ENCODE results near the gene VAV1. TPM values are rescaled to one million over a fixed set of nuclear protein-coding genes. Genes with fewer than 3 reads are reported as not detected.

The VAV1 gene
- total and polyA plus RNA-seq, 2 of the 13 experiments (the other 11 are each of a cell fraction or from before 2014, with no cell fraction given), result not detected

- TF ChIP-seq, protein P1, sequence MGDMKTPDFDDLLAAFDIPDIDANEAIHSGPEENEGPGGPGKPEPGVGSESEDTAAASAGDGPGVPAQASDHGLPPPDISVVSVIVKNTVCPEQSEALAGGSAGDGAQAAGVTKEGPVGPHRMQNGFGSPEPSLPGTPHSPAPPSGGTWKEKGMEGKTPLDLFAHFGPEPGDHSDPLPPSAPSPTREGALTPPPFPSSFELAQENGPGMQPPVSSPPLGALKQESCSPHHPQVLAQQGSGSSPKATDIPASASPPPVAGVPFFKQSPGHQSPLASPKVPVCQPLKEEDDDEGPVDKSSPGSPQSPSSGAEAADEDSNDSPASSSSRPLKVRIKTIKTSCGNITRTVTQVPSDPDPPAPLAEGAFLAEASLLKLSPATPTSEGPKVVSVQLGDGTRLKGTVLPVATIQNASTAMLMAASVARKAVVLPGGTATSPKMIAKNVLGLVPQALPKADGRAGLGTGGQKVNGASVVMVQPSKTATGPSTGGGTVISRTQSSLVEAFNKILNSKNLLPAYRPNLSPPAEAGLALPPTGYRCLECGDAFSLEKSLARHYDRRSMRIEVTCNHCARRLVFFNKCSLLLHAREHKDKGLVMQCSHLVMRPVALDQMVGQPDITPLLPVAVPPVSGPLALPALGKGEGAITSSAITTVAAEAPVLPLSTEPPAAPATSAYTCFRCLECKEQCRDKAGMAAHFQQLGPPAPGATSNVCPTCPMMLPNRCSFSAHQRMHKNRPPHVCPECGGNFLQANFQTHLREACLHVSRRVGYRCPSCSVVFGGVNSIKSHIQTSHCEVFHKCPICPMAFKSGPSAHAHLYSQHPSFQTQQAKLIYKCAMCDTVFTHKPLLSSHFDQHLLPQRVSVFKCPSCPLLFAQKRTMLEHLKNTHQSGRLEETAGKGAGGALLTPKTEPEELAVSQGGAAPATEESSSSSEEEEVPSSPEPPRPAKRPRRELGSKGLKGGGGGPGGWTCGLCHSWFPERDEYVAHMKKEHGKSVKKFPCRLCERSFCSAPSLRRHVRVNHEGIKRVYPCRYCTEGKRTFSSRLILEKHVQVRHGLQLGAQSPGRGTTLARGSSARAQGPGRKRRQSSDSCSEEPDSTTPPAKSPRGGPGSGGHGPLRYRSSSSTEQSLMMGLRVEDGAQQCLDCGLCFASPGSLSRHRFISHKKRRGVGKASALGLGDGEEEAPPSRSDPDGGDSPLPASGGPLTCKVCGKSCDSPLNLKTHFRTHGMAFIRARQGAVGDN (CRISPR knock-in tag; IDR thresholded peaks at IDR 0.05), result no peak; the same call in 1 of the 2 replicates
- TF ChIP-seq GPN1 (CRISPR knock-in tag; IDR thresholded peaks at IDR 0.05; ENCODE audit: borderline replicate concordance) (no peak), TAF1 (CRISPR knock-in tag; IDR thresholded peaks at IDR 0.05) (0 out of 2 replicates have a peak, but pooled peaks have one; percentile 9), IRF2 (CRISPR knock-in tag; IDR thresholded peaks at IDR 0.05) (no peak), TFDP2 (CRISPR knock-in tag; IDR thresholded peaks at IDR 0.05) (no peak), HIVEP1 (CRISPR knock-in tag; IDR thresholded peaks at IDR 0.05) (no peak), ZNF776 (CRISPR knock-in tag; IDR thresholded peaks at IDR 0.05) (peak; percentile 19; the same call in 1 of the 2 replicates), YEATS4 (CRISPR knock-in tag; IDR thresholded peaks at IDR 0.05; ENCODE audit: borderline replicate concordance) (peak; percentile 1; the same call in 1 of the 2 replicates), SP4 (CRISPR knock-in tag; IDR thresholded peaks at IDR 0.05) (no peak), ZNF609 (CRISPR knock-in tag; IDR thresholded peaks at IDR 0.05; ENCODE audit: borderline replicate concordance) (no peak), BORCS8-MEF2B (CRISPR knock-in tag; IDR thresholded peaks at IDR 0.05) (no peak), MXI1 (IDR thresholded peaks at IDR 0.05; ENCODE audit: borderline replicate concordance, low read depth, low read length) (no peak), HNRNPK (IDR thresholded peaks at IDR 0.05; ENCODE audit: low read depth, low read length, poor library complexity, severe bottlenecking) (no peak), PPARG (CRISPR knock-in tag; conservative IDR thresholded peaks at IDR 0.05) (no peak), JUN (CRISPR knock-in tag; IDR thresholded peaks at IDR 0.05) (no peak), SOX5 (CRISPR knock-in tag; IDR thresholded peaks at IDR 0.05; ENCODE audit: borderline replicate concordance) (no peak), ZNF138 (CRISPR knock-in tag; IDR thresholded peaks at IDR 0.05; ENCODE audit: low read depth) (no peak), DR1 (CRISPR knock-in tag; IDR thresholded peaks at IDR 0.05) (no peak)
Observed at GRCh38 chr19:6736917-6737283, 35.6 kb upstream of the VAV1 start (continued).
